Erythroblast (primary cell): Measurements from ENCODE around the gene CKM.

Experiments
- DNase-seq, 2 experiments: peaks; one replicate each; lab custom pipeline; 2025; lab: John Stamatoyannopoulos, UW
- GATA1 ChIP-seq: IDR thresholded peaks from 2 replicates; pipeline ENCODE4 v1.6.1; 2011; ENCODE audit warnings: low read depth, mild to moderate bottlenecking, control low read depth, low read length, moderate library complexity
- POLR2A ChIP-seq: IDR thresholded peaks from 2 replicates; pipeline ENCODE4 v1.6.1; 2011; ENCODE audit warnings: mild to moderate bottlenecking, low read length

CKM gene

DNA sequence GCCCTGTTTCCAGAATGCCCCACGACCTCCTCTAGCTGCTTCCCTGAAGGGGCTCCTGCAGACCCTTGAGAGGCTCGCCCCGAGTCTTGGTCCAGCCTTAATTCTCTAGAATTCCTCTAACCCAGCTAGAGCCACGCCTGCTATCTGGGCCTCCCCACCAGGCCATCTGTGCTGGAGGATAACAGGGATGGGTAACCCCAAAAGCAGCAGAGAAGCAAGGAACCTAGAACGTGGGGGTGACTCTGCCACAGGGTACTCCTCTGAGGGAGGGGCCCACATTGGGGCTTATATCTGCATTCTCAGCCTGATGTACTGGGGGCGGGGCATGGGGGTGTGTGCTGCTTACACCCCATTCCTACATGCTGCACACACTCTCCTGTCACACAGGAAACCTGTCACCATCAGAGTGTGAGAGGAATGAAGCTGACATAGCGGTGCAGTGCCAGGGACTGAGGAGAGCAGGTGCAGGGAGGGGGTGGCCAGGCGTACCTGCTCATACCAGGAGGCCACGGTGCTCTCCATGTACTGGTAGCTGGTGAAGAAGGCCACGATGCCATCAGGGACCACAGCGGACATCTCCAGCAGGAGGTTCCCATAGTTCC lies 31.7 kb upstream of the CKM start:
- DNase-seq = peak; percentile 65 to 84
- TF ChIP-seq GATA1 (no peak), POLR2A (peak; percentile 31)

DNA sequence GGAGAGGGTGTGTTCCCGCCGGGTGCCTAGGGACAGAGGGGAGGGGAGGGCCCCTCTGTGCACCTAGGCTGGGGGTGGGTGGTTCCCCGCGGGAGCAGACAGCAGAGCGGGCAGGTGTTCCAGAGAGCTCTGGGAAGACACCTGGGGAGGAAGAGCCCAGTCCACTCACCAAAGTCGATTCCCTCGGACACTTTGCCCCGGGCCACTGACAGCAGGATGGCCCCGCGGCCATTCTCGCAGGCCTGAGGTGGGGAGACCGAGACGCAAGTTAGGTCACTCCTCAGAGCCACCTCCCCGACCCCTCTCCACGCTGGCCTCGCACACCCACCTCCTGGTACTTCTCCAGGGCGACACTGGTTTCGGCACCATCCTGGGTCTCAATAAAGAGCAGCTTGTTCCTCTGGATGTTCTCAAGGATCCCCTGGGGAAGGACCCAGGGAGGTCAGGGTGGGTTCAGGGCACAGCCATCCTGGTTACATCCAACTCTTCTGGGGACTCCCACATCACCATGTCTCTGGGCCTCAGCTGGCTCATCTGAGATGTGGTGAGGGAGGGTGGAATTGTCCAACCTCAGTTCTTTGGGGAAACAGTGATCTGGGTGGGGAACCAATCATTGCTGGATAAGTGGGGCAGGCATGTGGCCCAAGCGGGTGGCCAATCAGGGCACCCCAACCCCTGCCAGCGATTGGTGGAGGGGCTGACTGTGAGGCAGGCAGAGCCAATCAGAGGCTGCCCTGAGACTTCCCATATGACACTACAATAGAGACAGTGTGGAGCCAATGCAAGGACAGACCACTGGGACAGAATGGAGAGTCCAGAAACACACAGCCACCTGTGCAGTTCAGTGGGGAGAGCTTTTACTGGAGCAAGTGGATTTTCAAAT lies 30.5 kb upstream of the CKM start:
- DNase-seq = peak in 1 of 2 experiments; percentile 36
- TF ChIP-seq GATA1 = no peak

DNA sequence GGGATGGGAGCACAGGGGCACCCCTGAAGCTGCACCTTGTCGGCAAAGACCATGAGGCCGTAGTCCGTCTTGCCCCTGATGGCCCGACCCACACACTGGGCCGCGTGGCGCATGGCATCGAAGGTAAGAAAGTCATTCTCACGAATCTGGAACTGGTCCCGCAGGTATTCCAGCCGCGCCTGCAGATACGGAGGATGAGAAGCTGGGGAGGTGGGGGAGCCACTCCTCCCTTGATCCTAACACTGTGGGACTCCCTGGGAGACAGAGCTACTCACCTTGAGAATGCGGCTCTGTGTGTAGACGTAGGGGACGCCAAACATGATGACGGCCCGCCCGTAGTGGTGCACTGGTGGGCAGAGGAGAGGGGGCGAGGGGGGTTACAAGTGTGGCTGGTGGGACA lies 29.8 kb upstream of the CKM start:
- DNase-seq = no peak
- no peak for TF ChIP-seq GATA1

DNA sequence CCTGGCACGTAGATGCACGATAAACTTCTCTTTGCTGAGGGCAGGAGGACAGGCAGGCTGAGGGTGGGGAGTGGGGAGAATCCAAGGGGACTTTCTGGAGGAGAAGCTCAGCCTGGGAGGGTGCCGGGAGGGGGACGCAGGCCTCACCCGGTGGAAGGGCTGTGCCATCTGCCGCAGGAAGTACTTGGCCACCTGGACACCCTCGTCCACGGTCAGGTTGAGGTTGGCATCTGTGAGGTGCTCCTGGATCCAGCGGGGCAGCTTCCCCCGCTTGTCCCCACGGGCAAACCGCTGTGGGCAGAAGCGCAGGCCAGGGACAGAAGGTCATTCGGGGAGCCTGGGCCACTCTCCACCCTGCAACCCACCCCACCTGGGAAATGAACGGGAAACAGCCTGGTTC lies 29.4 kb upstream of the CKM start:
- no peak for DNase-seq
- TF ChIP-seq GATA1 (no peak), POLR2A (no peak)

DNA sequence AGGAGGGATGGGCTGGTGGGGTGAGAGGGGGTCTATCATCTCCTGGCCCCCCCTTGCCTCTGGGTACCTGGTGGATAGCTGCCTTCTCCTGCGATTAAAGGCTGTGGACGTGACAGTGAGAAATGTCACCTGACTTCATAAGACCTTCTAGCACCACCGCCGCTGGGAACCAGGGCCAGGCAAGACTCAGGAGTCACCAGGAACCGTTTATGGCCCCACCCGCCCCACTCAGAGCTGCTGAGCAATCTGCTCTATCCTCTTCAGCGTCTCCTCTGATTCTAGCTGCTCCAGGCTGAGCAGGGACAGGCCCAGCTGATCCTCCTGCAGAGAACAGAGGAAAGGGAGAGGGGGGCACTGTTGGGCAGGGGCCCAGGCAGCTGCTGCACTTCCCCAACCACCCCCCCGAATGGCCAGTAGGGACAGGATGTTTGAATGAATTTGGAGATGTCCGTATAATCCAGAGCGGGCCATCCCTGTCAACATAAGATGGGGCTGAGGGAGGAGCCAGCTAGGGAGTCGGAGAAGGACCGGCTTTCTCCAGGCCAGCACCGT lies 28.8 kb upstream of the CKM start:
- TF ChIP-seq POLR2A = no peak
- TF ChIP-seq GATA1 = no peak
- DNase-seq = no peak

DNA sequence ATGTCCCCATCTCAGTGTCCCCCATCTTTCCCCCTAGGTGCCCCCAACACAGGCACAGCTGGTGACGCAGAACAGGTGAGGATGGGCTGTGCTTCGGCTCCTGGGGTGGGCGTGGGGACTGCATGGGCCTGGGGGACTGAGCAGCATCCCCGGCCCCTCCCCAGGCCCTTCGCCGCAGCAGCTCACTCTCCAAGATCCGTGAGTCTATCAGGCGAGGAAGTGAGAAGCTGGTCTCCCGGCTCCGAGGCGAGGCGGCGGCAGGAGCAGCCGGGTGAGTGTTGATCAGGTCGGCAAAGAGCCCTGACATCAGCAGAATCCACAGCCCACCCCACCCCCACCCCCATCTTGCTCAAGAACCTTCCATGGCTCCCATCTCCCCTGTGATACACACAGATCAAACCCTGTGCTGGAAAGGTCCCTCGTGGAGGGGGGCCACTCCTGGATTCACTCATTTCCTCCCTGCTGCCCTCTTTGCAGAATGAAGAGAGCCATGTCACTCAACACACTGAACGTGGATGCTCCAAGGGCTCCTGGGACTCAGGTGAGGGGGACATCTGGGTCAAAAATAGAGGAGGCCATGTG lies 27.9 kb upstream of the CKM start:
- DNase-seq = no peak
- TF ChIP-seq GATA1 (no peak), POLR2A (no peak)

DNA sequence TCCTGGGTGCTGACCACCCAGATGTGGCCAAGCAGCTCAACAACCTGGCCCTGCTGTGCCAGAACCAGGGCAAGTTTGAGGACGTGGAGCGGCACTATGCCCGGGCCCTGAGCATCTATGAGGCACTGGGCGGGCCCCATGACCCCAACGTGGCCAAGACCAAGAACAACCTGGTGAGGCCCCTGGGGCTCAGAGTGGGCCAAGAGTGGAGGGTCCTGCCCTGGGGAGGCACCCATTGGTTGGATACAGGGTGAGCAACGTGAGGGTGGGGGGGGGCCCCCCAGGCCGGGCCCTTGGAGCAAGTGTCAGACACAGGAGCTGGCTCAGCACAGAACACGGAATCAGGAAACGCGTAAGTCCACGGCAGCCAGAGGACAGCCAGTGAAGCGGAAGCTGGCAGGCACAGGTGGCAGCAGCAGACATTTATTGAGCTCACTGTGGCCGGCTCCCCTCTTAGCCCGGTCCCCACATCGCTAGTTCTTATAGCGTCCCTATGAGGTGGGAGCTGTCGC lies 26.8 kb upstream of the CKM start:
- no peak for TF ChIP-seq GATA1
- no peak for TF ChIP-seq POLR2A
- DNase-seq = no peak

DNA sequence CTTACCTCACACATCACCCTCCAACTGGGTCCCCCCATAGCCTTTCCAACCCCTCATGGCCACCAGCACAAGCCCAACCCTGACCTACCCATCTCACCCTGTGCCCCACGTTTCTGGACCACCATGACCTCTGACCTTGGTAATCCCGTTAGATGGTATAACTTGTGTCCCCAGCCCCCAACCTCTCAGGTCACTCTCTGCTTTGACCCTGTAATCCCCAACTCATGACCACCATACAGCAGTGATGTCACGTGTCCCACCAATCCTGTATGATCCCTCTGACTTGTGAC lies 26.4 kb upstream of the CKM start:
- DNase-seq = no peak

DNA sequence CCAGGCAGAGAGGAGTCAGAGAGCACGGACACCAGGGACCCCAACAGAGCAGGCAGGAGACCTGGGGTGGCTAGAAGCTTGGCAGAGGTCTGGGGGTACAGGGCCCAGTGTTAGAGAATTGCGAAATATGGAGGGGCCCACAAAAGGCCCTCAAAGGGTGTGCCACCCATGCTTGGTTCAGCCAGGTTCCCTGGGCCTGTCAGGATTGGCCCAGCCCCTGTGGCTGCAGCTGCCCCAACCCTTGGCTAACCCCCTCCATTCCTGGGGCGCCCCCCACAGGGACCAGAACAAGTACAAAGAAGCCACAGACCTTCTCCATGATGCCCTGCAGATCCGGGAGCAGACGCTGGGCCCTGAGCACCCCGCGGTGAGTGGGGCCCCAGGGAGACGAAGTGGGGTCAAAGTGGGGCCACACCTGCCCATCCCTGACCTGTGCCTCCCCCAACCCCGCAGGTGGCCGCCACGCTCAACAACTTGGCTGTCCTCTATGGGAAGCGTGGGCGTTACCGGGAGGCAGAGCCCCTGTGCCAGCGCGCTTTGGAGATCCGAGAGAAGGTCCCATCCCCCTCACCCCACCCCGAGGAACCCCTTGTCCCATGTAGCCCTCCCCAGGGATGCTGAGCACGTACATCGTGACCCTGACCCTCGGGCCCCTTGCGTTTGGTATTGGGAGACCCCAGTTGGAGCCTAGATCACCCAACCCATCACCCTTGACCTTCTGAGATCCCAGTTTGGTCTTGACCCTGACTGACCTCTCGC lies 25.9 kb upstream of the CKM start:
- DNase-seq = no peak
- TF ChIP-seq GATA1 (no peak), POLR2A (no peak)

More for the DNA sequence above, 26.4 kb upstream of the CKM start:
- no peak for TF ChIP-seq GATA1
- no peak for TF ChIP-seq POLR2A

DNA sequence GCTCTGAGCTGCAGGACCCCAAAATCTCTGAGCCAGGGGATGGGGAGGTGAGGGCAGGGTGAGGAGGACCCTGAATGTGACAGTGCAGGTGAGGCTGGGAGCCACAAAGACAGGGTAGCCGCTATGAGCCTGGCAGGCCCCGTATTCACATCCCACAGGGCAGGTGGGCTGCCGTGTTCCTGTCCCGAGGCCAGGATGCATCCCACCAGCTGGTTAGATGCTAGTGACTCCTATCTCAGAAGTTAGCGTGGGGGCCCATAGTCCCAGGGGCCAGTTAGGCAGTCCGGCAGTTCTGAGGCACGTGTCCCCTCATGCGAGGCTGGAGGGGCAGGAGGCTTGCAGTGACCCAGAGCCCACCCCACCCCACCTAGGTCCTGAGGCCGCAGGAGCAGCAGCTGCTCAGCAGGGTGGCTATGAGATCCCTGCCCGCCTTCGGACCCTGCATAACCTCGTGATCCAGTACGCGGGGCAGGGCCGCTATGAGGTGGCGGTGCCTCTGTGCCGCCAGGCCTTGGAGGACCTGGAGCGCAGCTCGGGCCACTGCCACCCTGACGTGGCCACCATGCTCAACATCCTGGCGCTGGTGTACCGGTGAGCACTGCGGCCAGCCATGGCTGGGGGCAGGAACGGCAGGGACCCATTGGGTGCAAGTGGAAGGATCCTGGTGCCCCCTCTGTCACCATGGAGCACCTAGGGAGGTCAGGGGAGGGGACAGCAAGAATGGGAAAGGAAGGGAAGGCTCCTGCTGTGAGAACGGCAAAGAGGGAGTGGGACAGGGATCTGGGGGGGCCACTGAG lies 25.1 kb upstream of the CKM start:
- no peak for DNase-seq
- TF ChIP-seq POLR2A (no peak), GATA1 (no peak)

DNA sequence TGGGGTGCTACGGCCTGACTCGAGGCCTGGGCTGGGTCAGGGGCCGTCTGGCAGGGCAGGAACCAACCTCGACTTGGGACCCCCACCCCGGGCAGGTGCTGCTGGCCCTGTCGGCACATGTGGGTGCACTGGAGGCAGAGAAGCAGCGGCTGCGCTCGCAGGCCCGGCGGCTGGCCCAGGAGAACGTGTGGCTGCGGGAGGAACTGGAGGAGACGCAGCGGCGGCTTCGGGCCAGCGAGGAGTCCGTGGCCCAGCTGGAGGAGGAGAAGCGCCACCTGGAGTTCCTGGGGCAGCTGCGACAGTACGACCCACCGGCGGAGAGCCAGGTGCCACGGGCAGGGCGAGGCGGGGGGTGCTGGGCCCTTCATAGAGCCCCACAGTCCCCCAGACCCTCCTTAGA lies 23.8 kb upstream of the CKM start:
- DNase-seq = no peak
- TF ChIP-seq GATA1 (no peak), POLR2A (no peak)

DNA sequence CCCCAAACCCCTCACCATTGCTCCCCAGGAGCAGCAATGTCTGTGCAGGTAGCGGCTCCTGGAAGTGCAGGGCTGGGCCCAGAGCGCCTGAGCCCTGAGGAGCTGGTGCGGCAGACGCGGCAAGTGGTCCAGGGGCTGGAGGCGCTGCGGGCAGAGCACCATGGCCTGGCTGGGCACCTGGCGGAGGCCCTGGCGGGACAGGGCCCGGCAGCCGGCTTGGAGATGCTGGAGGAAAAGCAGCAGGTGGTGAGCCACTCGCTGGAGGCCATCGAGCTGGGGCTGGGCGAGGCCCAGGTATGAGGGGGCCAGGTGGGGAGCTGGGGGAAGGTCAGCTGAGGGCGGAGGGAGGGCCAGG lies 22.8 kb upstream of the CKM start:
- no peak for DNase-seq
- no peak for TF ChIP-seq GATA1
- TF ChIP-seq POLR2A = no peak
